Activated gamma-delta T cell (primary cell): ENCODE measurements around the gene RNF123.

Source experiments
- DNase-seq: peaks from one replicate; lab custom pipeline; 2025; lab: John Stamatoyannopoulos, UW

The RNF123 gene

GRCh38 chr3:49658711-49659110 is 30.6 kb upstream of the RNF123 start:
- no peak for DNase-seq

DNA sequence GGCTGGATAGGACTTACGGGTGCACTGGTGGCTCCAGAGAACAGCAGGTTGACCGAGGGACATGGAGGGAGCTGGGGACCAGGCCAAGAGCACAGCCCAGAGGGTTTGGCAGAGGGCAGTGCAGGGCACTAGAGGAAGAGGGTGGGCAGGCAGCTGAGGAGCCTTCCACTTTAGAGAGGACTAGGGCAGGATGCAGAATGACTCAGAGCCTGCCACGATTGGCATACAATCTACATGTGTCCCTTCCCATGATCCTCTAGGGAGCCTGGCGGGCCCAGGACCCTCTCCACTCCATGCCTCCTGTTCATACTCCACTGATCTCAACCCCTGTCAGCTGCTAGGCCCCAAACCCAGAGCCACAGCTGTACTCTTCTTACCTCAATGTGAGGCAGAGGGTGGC is 29.6 kb upstream of the RNF123 start:
- DNase-seq, result no peak

DNA sequence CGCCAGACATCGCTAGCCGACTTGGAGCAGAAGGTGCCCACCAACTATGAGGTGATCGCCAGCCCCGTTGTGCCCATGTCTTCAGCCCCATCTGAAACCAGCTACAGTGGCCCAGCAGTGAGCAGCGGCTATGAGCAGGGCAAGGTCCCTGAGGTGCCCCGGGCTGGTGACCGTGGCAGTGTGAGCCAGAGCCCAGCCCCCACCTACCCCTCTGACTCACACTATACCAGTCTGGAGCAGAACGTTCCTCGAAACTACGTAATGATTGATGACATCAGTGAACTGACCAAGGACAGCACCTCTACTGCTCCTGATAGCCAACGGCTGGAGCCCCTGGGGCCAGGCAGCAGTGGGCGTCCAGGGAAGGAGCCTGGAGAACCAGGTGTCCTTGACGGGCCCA is 28.1 kb upstream of the RNF123 start:
- DNase-seq, result no peak

DNA sequence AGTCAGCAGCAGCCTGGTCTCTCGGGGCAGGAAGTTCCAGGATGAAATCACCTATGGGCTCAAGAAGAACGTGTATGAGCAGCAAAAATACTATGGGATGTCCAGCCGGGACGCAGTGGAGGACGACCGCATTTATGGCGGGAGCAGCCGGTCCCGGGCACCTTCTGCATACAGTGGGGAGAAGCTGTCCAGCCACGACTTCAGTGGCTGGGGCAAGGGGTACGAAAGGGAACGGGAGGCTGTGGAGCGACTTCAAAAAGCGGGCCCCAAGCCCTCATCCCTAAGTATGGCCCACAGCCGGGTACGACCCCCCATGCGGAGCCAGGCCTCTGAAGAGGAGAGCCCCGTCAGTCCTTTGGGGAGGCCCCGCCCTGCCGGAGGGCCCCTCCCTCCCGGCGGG is 27.3 kb upstream of the RNF123 start:
- DNase-seq, result no peak

GRCh38 chr3:49662720-49663413 is 26.5 kb upstream of the RNF123 start:
- no peak for DNase-seq

GRCh38 chr3:49663831-49664230 is 25.5 kb upstream of the RNF123 start:
- no peak for DNase-seq

DNA sequence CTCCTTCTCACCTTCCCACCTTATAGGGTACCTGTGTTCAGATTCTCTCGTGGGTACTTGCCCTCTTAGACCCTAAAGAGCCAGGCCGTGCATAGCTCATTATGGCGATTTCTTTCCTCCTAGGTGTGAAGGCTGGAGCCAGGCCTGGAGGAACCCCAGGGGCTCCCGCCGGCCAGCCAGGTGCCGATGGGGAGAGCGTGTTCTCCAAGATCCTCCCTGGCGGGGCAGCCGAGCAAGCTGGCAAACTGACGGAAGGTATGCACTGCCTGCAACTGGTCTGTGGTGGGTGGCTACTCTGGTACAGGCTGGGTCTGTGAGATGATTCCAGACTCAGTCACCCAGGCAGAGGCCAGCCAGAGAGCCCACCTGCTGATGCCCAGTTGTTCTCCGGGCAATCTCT is 25.1 kb upstream of the RNF123 start:
- no peak for DNase-seq

GRCh38 chr3:49665822-49666519 is 23.4 kb upstream of the RNF123 start:
- no peak for DNase-seq

DNA sequence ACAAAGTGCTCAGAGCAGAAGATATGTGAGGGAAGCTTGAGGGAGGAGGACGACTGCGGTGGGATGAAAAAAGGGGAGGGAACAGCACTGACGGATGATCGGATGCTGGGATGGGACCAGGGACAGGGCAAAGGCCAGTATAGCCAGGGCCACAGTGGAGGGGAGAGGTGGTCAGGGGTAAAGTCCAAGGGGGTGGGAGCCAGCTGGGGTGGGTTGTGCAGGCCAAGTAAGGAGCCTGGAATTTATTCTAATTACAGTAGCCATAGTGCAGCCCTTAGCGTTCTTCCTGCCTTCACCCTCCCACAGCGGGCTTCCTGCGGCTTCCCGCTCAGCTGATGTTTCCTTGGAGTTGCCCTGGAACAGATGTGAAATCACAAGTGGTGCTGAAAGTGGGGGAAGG is 22.8 kb upstream of the RNF123 start:
- no peak for DNase-seq

- DNase-seq, result no peak
Observed at GRCh38 chr3:49667701-49668413, 21.5 kb upstream of the RNF123 start.

GRCh38 chr3:49668414-49668797 is 21.0 kb upstream of the RNF123 start:
- no peak for DNase-seq

DNA sequence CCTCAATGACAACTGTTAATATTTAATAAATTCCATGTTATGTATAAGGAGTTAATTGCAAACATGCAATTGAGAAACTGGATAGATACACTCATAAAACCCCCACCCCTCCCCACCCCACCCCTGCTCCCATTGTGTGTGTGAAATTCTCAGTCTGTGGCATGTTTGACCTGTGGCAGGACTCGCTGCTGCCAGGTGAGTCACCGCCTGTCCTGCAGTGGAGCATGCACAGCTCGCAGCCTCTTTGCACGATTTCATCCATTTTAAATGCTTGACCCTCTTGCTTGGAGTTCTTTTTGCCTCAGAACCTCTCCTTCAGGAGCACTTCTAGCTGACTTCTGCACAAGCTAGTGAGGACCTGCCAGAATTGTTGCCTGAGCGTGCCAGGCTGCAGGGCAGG is 20.5 kb upstream of the RNF123 start:
- no peak for DNase-seq

DNA sequence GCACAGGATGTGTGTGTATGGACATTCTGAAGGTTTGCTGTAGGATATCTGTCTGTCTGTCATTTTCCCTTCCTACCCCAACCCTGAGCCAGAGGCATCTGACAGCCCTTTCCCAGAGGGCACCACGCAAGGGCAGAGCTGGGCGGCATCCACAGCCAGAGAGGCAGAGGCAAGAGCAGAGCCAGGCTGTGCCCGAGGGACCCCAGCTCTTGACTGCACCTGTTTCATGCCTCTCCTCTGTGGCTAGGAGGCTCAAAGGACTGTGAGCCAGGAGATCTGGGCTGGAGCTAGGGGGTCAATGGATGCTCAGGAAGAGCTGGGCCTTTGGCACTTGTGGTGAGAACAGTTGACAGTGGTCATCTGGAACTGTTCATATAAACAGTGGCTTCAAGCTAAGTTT is 20.0 kb upstream of the RNF123 start:
- DNase-seq, result no peak

DNA sequence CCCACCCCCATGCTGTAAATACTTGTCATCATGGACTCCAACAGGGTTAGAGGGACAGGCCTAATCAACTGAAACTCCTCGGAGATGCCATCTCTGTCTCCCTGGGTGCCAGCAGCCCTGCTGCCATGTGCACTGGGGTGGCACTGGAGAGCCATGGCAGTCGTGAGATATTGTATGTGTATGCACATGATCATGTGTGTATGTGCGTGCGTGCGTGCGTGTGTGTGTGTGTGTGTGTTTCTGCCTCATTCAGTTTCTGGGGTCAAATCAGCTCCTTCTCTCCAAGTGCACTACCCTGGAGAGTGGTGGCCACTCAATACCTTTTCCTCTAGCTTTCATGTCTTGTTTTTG is 18.4 kb upstream of the RNF123 start:
- no peak for DNase-seq

DNA sequence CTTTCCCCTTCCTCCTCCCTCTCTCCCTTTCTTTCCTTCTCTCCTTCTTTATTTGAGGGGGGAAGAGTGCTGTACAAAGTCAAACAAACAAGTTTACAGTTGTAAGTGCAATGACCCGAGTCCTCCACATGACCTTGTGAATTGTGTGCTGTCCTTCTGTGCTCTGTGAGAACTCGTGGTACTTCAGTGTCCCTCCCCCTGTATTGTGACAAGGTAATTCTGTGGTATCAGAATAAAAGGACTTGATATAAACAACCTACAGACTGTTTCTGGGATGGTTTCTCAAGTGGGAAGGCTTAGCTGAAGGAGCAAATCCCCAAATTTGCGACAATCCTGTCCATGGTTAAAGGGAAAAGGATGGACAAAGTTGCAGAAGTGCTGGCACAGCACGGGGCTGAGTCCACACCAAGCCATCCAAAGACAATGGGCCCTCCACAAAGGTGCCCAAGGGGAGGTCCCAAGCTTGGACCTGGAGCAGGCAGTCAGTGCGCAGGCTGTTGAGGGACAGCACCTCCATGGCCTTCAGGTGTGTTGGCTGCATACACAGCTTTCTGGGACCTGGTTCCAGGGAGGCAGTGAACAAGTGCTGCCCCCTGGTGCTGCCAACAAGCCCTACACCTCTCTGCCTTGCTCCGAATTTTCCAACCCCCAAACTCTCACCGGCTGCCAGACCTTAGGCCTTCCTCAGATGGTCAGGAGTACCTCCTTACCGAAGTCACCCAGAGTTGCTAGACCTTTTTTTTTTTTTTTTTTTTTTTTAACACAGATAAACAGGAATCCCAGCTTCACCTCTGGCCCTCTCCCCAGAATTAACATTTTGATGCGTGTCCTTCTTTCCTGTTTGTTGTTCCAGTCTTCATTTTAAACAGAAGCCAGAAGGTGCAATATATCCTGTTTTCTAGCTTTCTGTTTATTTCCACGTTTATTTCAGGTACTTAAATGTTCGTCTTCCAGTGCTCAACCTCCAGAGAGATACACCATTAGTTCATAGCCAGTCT is 17.8 kb upstream of the RNF123 start:
- DNase-seq, result no peak

DNA sequence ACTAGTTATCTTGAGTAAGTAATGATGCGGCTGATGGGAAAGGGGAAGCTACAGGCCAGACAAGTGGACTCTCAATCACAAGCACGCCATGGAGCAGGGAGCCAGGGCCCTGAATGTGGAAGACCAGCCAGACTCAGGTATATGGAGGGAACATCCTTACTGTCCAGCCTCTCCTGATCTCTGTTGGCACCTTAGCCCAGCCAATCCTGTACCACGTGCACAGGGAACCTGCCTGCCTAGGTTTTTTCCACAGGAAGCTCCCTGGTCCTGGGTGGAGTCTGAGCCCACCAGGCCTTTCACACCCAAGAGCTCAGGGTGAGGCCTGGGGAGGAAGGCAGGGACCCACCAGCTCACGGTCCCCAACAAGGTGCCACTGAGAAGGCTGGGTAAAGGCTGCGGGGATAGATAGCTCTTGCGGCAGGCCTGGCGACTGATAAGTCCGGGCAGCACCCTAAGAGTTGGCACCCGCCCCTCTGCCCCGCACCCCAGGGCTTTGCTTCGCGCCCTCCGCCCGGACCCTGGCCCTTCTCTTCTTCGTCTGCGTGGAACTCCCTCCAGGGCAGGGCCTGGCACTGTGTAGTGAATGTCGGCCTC is 16.1 kb upstream of the RNF123 start:
- DNase-seq, result no peak

GRCh38 chr3:49673715-49674496 is 15.5 kb upstream of the RNF123 start, which contains the start of gene APEH:
Gene APEH (plus strand): TSS chr3:49674351. CDS start chr3:49674402, 51 bp downstream.
- DNase-seq, result no peak

GRCh38 chr3:49674497-49674983 is 14.8 kb upstream of the RNF123 start:
- DNase-seq, result no peak

- DNase-seq, result no peak
Observed at GRCh38 chr3:49675912-49676311, 13.4 kb upstream of the RNF123 start.

- DNase-seq, result no peak
Observed at GRCh38 chr3:49680493-49681231, 8.7 kb upstream of the RNF123 start.
